ENCODE data around the gene CCNC.
"Not testable (repeated sequence)": the region's sequence is repeated elsewhere in the genome, so short reads cannot be mapped to it uniquely, and the experiment has no call there.

Gene CCNC

GRCh38 chr6:99602520-99603420 is 34.3 kb upstream of the CCNC start:
- DNase-seq = peak in 1 of 2 donors; percentile 23

- DNase-seq = not testable (repeated sequence)
Observed at GRCh38 chr6:99594696-99595095, 26.2 kb upstream of the CCNC start.

- peak; percentile 82 to 90 for DNase-seq
Observed at GRCh38 chr6:99592900-99593299, 24.4 kb upstream of the CCNC start.

GRCh38 chr6:99591673-99592364 is 23.4 kb upstream of the CCNC start:
- DNase-seq = no peak

- peak; percentile 40 to 41 for DNase-seq
Observed at GRCh38 chr6:99590728-99591672, 22.5 kb upstream of the CCNC start.

- no peak for DNase-seq
Observed at GRCh38 chr6:99589907-99590493, 21.5 kb upstream of the CCNC start.

- DNase-seq = no peak
Observed at GRCh38 chr6:99589290-99589672, 20.8 kb upstream of the CCNC start.

- DNase-seq = peak; percentile 55 to 76
Observed at GRCh38 chr6:99588618-99589289, 20.3 kb upstream of the CCNC start.

GRCh38 chr6:99587792-99588191 is 19.3 kb upstream of the CCNC start:
- no peak for DNase-seq

GRCh38 chr6:99579781-99580180 is 11.3 kb upstream of the CCNC start:
- no peak for DNase-seq

- DNase-seq = no peak
Observed at GRCh38 chr6:99575544-99576227, 7.2 kb upstream of the CCNC start.

GRCh38 chr6:99573980-99574617 is 5.6 kb upstream of the CCNC start:
- DNase-seq = no peak

GRCh38 chr6:99563056-99563723 is 5.3 kb downstream of the CCNC start:
- DNase-seq = no peak

GRCh38 chr6:99560668-99561067 is 7.8 kb downstream of the CCNC start:
- no peak for DNase-seq

GRCh38 chr6:99559057-99559456 is 9.4 kb downstream of the CCNC start:
- DNase-seq = peak; percentile 19 to 38

GRCh38 chr6:99553888-99554287 is 14.6 kb downstream of the CCNC start:
- DNase-seq = no peak

GRCh38 chr6:99550046-99550748 is 18.3 kb downstream of the CCNC start:
- no peak for DNase-seq

- no peak for DNase-seq
Observed at GRCh38 chr6:99548706-99549105, 19.8 kb downstream of the CCNC start.

GRCh38 chr6:99547526-99547925 is 20.9 kb downstream of the CCNC start:
- no peak for DNase-seq

- DNase-seq = no peak
Observed at GRCh38 chr6:99545442-99545841, 23.0 kb downstream of the CCNC start.
